Endothelial cell of umbilical vein (primary cell): Measurements from ENCODE around the gene COL28A1. TPM values are rescaled to one million over a fixed set of nuclear protein-coding genes. Genes with fewer than 3 reads are reported as not detected.

Experiments
- BruUV-seq: library from RNA; stranded (reverse); fragments of 400-500 nt; replicated peaks from 2 replicates; lab custom pipeline; 2021; lab: Mats Ljungman, UMichigan
- CTCF ChIA-PET: fragments of 300-600, 350-600 bp; sonication (Branson Sonifier 250); formaldehyde crosslinking; loops from one replicate; lab custom pipeline; 2021; ENCODE audit warnings: antibody characterized with exemption, inconsistent platforms; lab: Charles Lee
- POLR2A ChIA-PET: fragments of 300-600, 350-600 bp; sonication (Branson Sonifier 250); formaldehyde crosslinking; loops from one replicate; lab custom pipeline; 2021; ENCODE audit warnings: antibody characterized with exemption, inconsistent platforms; lab: Charles Lee
- DNase-seq: peaks from one replicate; pipeline ENCODE4 v3.0.0-alpha.2; 2011; ENCODE audit warnings: low read depth, low spot score
- FAIRE-seq: peaks from 2 replicates; lab custom pipeline; 2011; peaks lifted over from hg19 to GRCh38; lab: Jason Lieb, UNC
- H2AFZ ChIP-seq: 2 replicates; pipeline ENCODE4 v1.6.0; 2012; ENCODE audit warnings: low read depth, low read length, control low read depth, inconsistent platforms
- H3K27ac ChIP-seq: 2 replicates; pipeline ENCODE4 v1.5.1; 2011; ENCODE audit warnings: low read depth, mild to moderate bottlenecking, control low read depth, low read length, moderate library complexity; ENCODE audit not compliant: insufficient read depth
- H3K27me3 ChIP-seq, 2 experiments: 2 replicates each; pipeline versions ENCODE4 v1.6.0 to v1.6.1; 2011; ENCODE audit warnings: low read length in 2 of 2, mixed read lengths in 1 of 2; ENCODE audit not compliant: control insufficient read depth in 2 of 2, insufficient read depth in 2 of 2
- H3K36me3 ChIP-seq, 2 experiments: 2 replicates in 1 of 2; 3 replicates in 1 of 2; pipeline ENCODE4 v1.5.1; 2011; ENCODE audit warnings: low read length in 2 of 2, mild to moderate bottlenecking in 1 of 2, moderate library complexity in 1 of 2; ENCODE audit not compliant: control insufficient read depth in 2 of 2, insufficient read depth in 2 of 2; ENCODE audit errors: extremely low read depth in 1 of 2
- H3K4me1 ChIP-seq: 3 replicates; pipeline ENCODE4 v1.5.1; 2011; ENCODE audit warnings: mild to moderate bottlenecking, low read length; ENCODE audit not compliant: control insufficient read depth, insufficient read depth; ENCODE audit errors: extremely low read depth
- H3K4me2 ChIP-seq: 2 replicates; pipeline ENCODE4 v1.6.1; 2011; ENCODE audit warnings: low read length, control low read depth, mixed read lengths; ENCODE audit not compliant: insufficient read depth
- H3K4me3 ChIP-seq, 3 experiments: fragments of 200-600 bp in 1 of 3; sonication (generic), shearing (Covaris generic) in 1 of 3; replicated peaks in 1 of 3; 2 replicates each; pipeline ENCODE4 v1.5.1; 2011 to 2016; ENCODE audit warnings: control low read depth in 3 of 3, low read length in 3 of 3, mild to moderate bottlenecking in 2 of 3, inconsistent platforms in 1 of 3, low read depth in 1 of 3, moderate library complexity in 1 of 3; ENCODE audit not compliant: insufficient read depth in 1 of 3
- H3K79me2 ChIP-seq: 2 replicates; pipeline ENCODE4 v1.6.0; 2012; ENCODE audit warnings: low read length, inconsistent platforms; ENCODE audit not compliant: control insufficient read depth, insufficient read depth
- H3K9ac ChIP-seq: replicated peaks from 2 replicates; pipeline ENCODE3; 2011; ENCODE audit warnings: low read length, control low read depth; ENCODE audit not compliant: insufficient read depth; ENCODE audit errors: extremely low read depth
- H3K9me1 ChIP-seq: replicated peaks from 3 replicates; pipeline ENCODE4 v1.6.0; 2011; ENCODE audit warnings: mild to moderate bottlenecking, low read length; ENCODE audit not compliant: control insufficient read depth, insufficient read depth; ENCODE audit errors: extremely low read depth
- H3K9me3 ChIP-seq: replicated peaks from 2 replicates; pipeline ENCODE4 v1.5.1; 2012; ENCODE audit warnings: low read length, inconsistent platforms; ENCODE audit not compliant: control insufficient read depth, insufficient read depth
- H4K20me1 ChIP-seq: replicated peaks from 2 replicates; pipeline ENCODE3; 2011; ENCODE audit warnings: mild to moderate bottlenecking, low read length; ENCODE audit not compliant: control insufficient read depth, insufficient read depth; ENCODE audit errors: extremely low read depth
- CTCF ChIP-seq, 2 donors: IDR thresholded peaks; 1 replicate in 1 of 2; 2 replicates in 1 of 2; pipeline ENCODE4 v1.5.1; 2011; ENCODE audit warnings: low read length in 2 of 2, mild to moderate bottlenecking in 2 of 2, moderate library complexity in 2 of 2, control low read depth in 1 of 2, inconsistent platforms in 1 of 2, low read depth in 1 of 2; ENCODE audit not compliant: insufficient read depth in 1 of 2; ENCODE audit errors: extremely low read depth in 1 of 2
- EZH2 ChIP-seq: IDR thresholded peaks from 2 replicates; pipeline ENCODE4 v1.6.1; 2012; ENCODE audit warnings: borderline replicate concordance, low read depth, mild to moderate bottlenecking, moderate library complexity, low read length, inconsistent platforms; ENCODE audit not compliant: severe bottlenecking
- FOS ChIP-seq: IDR thresholded peaks from 2 replicates; pipeline ENCODE4 v1.6.1; 2011; ENCODE audit warnings: mild to moderate bottlenecking, low read length, moderate library complexity, borderline replicate concordance; ENCODE audit not compliant: insufficient read depth
- GATA2 ChIP-seq: IDR thresholded peaks from 2 replicates; pipeline ENCODE4 v1.7.0; 2011; ENCODE audit warnings: low read depth, mild to moderate bottlenecking, moderate library complexity, mixed read lengths, low read length; ENCODE audit not compliant: insufficient read length, insufficient read depth
- JUN ChIP-seq: IDR thresholded peaks from 2 replicates; pipeline ENCODE4 v1.6.1; 2011; ENCODE audit warnings: borderline replicate concordance, low read depth; ENCODE audit not compliant: insufficient read length, insufficient read depth
- MAX ChIP-seq: IDR thresholded peaks from 2 replicates; pipeline ENCODE4 v1.6.1; 2011; ENCODE audit not compliant: insufficient read depth, insufficient read length
- MYC ChIP-seq: IDR thresholded peaks from one replicate; pipeline ENCODE4 v1.6.1; 2011; ENCODE audit warnings: mild to moderate bottlenecking, low read depth, low read length
- POLR2A ChIP-seq: IDR thresholded peaks from 2 replicates; pipeline ENCODE4 v1.6.1; 2012; ENCODE audit warnings: low read depth, mild to moderate bottlenecking, control low read depth, low read length
- POLR2AphosphoS5 ChIP-seq: IDR thresholded peaks from 2 replicates; pipeline ENCODE4 v1.6.1; 2012; ENCODE audit warnings: low read depth, mild to moderate bottlenecking, control low read depth, low read length, moderate library complexity; ENCODE audit not compliant: insufficient read depth
- dilution Hi-C: fragments of 300-500 bp; cut with MboI; formaldehyde crosslinking; loops from one replicate; pipeline ENCODE4 v1.15.0; 2019; ENCODE audit warnings: low sequenced_read_pairs; ENCODE audit not compliant: extremely low pct_ligation_motif_present
- intact Hi-C: fragments of 100-400 bp; cut with micrococcal nuclease; formaldehyde crosslinking; loops from one replicate; pipeline ENCODE4 v1.10.0; 2022
- polyA plus RNA-seq, 4 experiments: library from polyadenylated mRNA; depleted of rRNA in 3 of 4; stranded (reverse) in 3 of 4; unstranded in 1 of 4; fragments of >200 nt; gene quantifications; 2 replicates each; pipeline versions ENCODE4 v1.2.1 to v1.2.3, GENCODE V29; 2011 to 2012; ENCODE audit warnings: missing spikeins in 1 of 4
- total RNA-seq: library from RNA; stranded (reverse); gene quantifications from 2 replicates; pipeline ENCODE4 v1.2.3, GENCODE V29; 2021

Gene COL28A1
- total and polyA plus RNA-seq, 2 donors (not counting 3 experiments of a cell fraction or from before 2014, with no cell fraction given): not detected

- H3K4me2 ChIP-seq: no peak overlapping the region
- DNase-seq (no peak), FAIRE-seq (no peak)
- H3K27ac ChIP-seq: no peak overlapping the region
- H3K27me3 ChIP-seq: no peaks in the 10 kb centered on the region
- H3K4me3 ChIP-seq: no peak overlapping the region
- dilution Hi-C loops (no loop called here), intact Hi-C loops (no loop called here)
- no TSS peak for BruUV-seq
- no peaks in the 10 kb centered on the region for H3K9me1 ChIP-seq
- TF ChIP-seq JUN (no peak), MYC (no peak), POLR2AphosphoS5 (no peak), POLR2A (no peak), GATA2 (no peak), FOS (no peak), CTCF (IDR thresholded peaks at IDR 0.05; ENCODE audit: extremely low read depth in 1 of 2, insufficient read depth in 1 of 2, low read depth in 1 of 2, low read length in 2 of 2) (no peak), MAX (no peak), EZH2 (no peak)
- ChIA-PET CTCF (interaction anchor here (2.8 kb wide), 1 partner anchor 314 kb away, joined by 22 read pairs; no protein-coding TSS in a partner anchor), POLR2A (no interaction called here)
- no peak overlapping the region for H3K9ac ChIP-seq
- H3K79me2 ChIP-seq: no peaks in the 10 kb centered on the region
- H3K4me1 ChIP-seq: no peaks in the 10 kb centered on the region
- H4K20me1 ChIP-seq: no peaks in the 10 kb centered on the region
- H3K36me3 ChIP-seq: no peaks in the 10 kb centered on the region
- H2AFZ ChIP-seq: no peak overlapping the region
- no peaks in the 10 kb centered on the region for H3K9me3 ChIP-seq
Observed at GRCh38 chr7:7417851-7418250, 117.8 kb downstream of the COL28A1 start.
